ENCODE results near the gene CASR. TPM values are rescaled to one million over a fixed set of nuclear protein-coding genes. Genes with fewer than 3 reads are reported as not detected.

CASR gene
- total RNA-seq, 4 donors from 2014 or later, result 0.04 TPM; not detected in 3

- TF ChIP-seq POLR2AphosphoS5 (IDR thresholded peaks at IDR 0.05) (no peak), EP300 (IDR thresholded peaks at IDR 0.05) (no peak), POLR2A (IDR thresholded peaks at IDR 0.05) (no peak), CTCF (IDR thresholded peaks at IDR 0.05) (no peak)
- ATAC-seq, result peak; percentile 61
- H3K4me1 ChIP-seq, result peaks cover 0 to 20% (median 0%) of the 10 kb centered on the region in 3 donors
- 70 to 72% methylated on average over 4 to 5 of the region's 5 CpGs for WGBS, 2 donors (ENCODE audit: low coverage in 1 of 2)
- no peak overlapping the region for H3K4me3 ChIP-seq
- no peaks in the 10 kb centered on the region for H3K27me3 ChIP-seq
- peaks cover 0 to 7% (median 0%) of the 10 kb centered on the region in 3 donors for H3K9me3 ChIP-seq
- no peaks in the 10 kb centered on the region for H3K36me3 ChIP-seq
- no peak overlapping the region for H3K27ac ChIP-seq
Measured at GRCh38 chr3:122295266-122296062, 112.0 kb downstream of the CASR start.

- no peaks in the 10 kb centered on the region for H3K36me3 ChIP-seq
- no peak for ATAC-seq
- TF ChIP-seq EP300 (IDR thresholded peaks at IDR 0.05) (no peak), POLR2AphosphoS5 (IDR thresholded peaks at IDR 0.05) (no peak)
- H3K27me3 ChIP-seq, result no peaks in the 10 kb centered on the region
- no peak overlapping the region for H3K4me3 ChIP-seq
- H3K27ac ChIP-seq, result no peak overlapping the region
- peaks cover 0 to 9% (median 0%) of the 10 kb centered on the region in 3 donors for H3K9me3 ChIP-seq
- WGBS, 2 donors (ENCODE audit: low coverage in 1 of 2), result 61 to 100% methylated on average over 2 of the region's 2 CpGs
- peaks cover 0 to 20% (median 0%) of the 10 kb centered on the region in 3 donors for H3K4me1 ChIP-seq
Measured at GRCh38 chr3:122298239-122298638, 114.8 kb downstream of the CASR start.

- Histone ChIP-seq H3K4me1 (peaks cover 0 to 12% (median 0%) of the 10 kb centered on the region in 3 donors), H3K27ac (no peak overlapping the region), H3K36me3 (no peaks in the 10 kb centered on the region), H3K4me3 (no peak overlapping the region), H3K27me3 (no peaks in the 10 kb centered on the region), H3K9me3 (peaks cover 0 to 9% (median 0%) of the 10 kb centered on the region in 3 donors)
- no peak for ATAC-seq
- TF ChIP-seq EP300 (IDR thresholded peaks at IDR 0.05), result no peak
- TF ChIP-seq POLR2AphosphoS5 (IDR thresholded peaks at IDR 0.05), result no peak
- no peak for TF ChIP-seq POLR2A (IDR thresholded peaks at IDR 0.05)
- no peak for TF ChIP-seq CTCF (IDR thresholded peaks at IDR 0.05)
Measured at GRCh38 chr3:122299215-122299614, 115.7 kb downstream of the CASR start.

- WGBS, 2 donors (ENCODE audit: low coverage in 1 of 2), result 73 to 80% methylated on average over 12 of the region's 12 CpGs
- Histone ChIP-seq H3K36me3 (no peaks in the 10 kb centered on the region), H3K4me3 (no peak overlapping the region), H3K4me1 (peaks cover 0 to 5% (median 0%) of the 10 kb centered on the region in 3 donors), H3K9me3 (peaks cover 0 to 9% (median 0%) of the 10 kb centered on the region in 3 donors), H3K27me3 (no peaks in the 10 kb centered on the region), H3K27ac (no peak overlapping the region)
- TF ChIP-seq POLR2AphosphoS5 (IDR thresholded peaks at IDR 0.05) (no peak), CTCF (IDR thresholded peaks at IDR 0.05) (no peak), EP300 (IDR thresholded peaks at IDR 0.05) (no peak), POLR2A (IDR thresholded peaks at IDR 0.05) (no peak)
- no peak for ATAC-seq
Measured at GRCh38 chr3:122299872-122300460, 116.5 kb downstream of the CASR start.

- no peaks in the 10 kb centered on the region for H3K36me3 ChIP-seq
- H3K9me3 ChIP-seq, result peaks cover 0 to 9% (median 0%) of the 10 kb centered on the region in 3 donors
- H3K4me1 ChIP-seq, result no peaks in the 10 kb centered on the region
- H3K27me3 ChIP-seq, result no peaks in the 10 kb centered on the region
- H3K27ac ChIP-seq, result no peak overlapping the region
- TF ChIP-seq CTCF (IDR thresholded peaks at IDR 0.05) (no peak), POLR2A (IDR thresholded peaks at IDR 0.05) (no peak), EP300 (IDR thresholded peaks at IDR 0.05) (no peak), POLR2AphosphoS5 (IDR thresholded peaks at IDR 0.05) (no peak)
- no peak overlapping the region for H3K4me3 ChIP-seq
- ATAC-seq, result no peak
Measured at GRCh38 chr3:122301063-122301462, 117.6 kb downstream of the CASR start.

Data from gastroesophageal sphincter (tissue), 4 donors.